ENCODE measurements around the gene CFAP43.

DNA sequence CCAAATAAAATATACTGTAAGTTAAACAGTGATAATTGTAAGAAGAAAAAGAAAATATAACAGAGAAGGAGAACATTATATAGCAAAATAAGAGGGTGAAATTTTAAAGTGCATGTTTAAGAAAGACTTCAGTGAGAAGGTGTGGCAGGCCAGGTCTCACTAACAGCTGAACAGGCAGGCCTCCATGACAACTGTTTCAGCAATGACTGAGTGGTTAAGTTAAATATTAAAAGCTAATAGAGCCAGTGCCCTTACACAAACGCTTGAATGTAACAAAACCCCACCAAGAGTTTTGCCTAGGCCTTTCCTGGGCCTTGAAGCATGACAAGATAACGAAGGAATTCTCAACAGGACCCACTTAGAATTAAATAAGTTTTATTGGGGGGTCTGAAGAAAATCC is 32.6 kb downstream of the CFAP43 start:
- TF ChIP-seq, protein P1, sequence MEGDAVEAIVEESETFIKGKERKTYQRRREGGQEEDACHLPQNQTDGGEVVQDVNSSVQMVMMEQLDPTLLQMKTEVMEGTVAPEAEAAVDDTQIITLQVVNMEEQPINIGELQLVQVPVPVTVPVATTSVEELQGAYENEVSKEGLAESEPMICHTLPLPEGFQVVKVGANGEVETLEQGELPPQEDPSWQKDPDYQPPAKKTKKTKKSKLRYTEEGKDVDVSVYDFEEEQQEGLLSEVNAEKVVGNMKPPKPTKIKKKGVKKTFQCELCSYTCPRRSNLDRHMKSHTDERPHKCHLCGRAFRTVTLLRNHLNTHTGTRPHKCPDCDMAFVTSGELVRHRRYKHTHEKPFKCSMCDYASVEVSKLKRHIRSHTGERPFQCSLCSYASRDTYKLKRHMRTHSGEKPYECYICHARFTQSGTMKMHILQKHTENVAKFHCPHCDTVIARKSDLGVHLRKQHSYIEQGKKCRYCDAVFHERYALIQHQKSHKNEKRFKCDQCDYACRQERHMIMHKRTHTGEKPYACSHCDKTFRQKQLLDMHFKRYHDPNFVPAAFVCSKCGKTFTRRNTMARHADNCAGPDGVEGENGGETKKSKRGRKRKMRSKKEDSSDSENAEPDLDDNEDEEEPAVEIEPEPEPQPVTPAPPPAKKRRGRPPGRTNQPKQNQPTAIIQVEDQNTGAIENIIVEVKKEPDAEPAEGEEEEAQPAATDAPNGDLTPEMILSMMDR (conservative IDR thresholded peaks at IDR 0.05 in 1 of 2, IDR thresholded peaks at IDR 0.05 in 1 of 2; ENCODE audit: low read depth in 1 of 2, low read length in 2 of 2) = no peak
- no peak for TF ChIP-seq EZH2 (IDR thresholded peaks at IDR 0.05; ENCODE audit: low read length, missing control alignments)

All from fibroblast of lung (primary cell).